BJ (cell line): ENCODE data around the gene DCAF12L2. TPM values are rescaled to one million over a fixed set of nuclear protein-coding genes. Genes with fewer than 3 reads are reported as not detected.

Experiments used
- CTCF ChIA-PET: fragments of 350-600 bp; formaldehyde crosslinking; extraction: SDS; loops from one replicate; lab custom pipeline; 2021; ENCODE audit warnings: antibody characterized with exemption, inconsistent platforms; lab: Yijun Ruan, JAX
- POLR2A ChIA-PET: fragments of 300-600 bp; sonication (Branson Sonifier 250); formaldehyde crosslinking; extraction: SDS; loops from one replicate; lab custom pipeline; 2021; ENCODE audit warnings: antibody characterized with exemption; lab: Charles Lee
- DNase-seq: peaks from one replicate; pipeline ENCODE4 v3.0.0-alpha.2; 2011; ENCODE audit warnings: low read depth
- H3K27me3 ChIP-seq: 2 replicates; pipeline ENCODE4 v1.6.0; 2011; ENCODE audit warnings: low read length; ENCODE audit not compliant: control insufficient read depth, insufficient read depth
- H3K36me3 ChIP-seq: 2 replicates; pipeline ENCODE4 v1.5.1; 2011; ENCODE audit warnings: low read length; ENCODE audit not compliant: control insufficient read depth, insufficient read depth
- H3K4me3 ChIP-seq: 2 replicates; pipeline ENCODE4 v1.5.1; 2011; ENCODE audit warnings: low read depth, mild to moderate bottlenecking, control low read depth, low read length
- polyA plus RNA-seq: library from polyadenylated mRNA; depleted of rRNA; stranded (reverse); fragments of >200 nt; gene quantifications from 2 replicates; pipeline ENCODE4 v1.2.3, GENCODE V29; 2011
- TF ChIP-seq, protein P1 (sequence below): IDR thresholded peaks from 2 replicates; pipeline ENCODE4 v1.5.1; 2011; ENCODE audit warnings: low read depth, mild to moderate bottlenecking, control low read depth, inconsistent platforms, low read length, moderate library complexity; ENCODE audit not compliant: insufficient read depth

Gene DCAF12L2
- polyA plus RNA-seq, 1 experiment: not detected

DNA sequence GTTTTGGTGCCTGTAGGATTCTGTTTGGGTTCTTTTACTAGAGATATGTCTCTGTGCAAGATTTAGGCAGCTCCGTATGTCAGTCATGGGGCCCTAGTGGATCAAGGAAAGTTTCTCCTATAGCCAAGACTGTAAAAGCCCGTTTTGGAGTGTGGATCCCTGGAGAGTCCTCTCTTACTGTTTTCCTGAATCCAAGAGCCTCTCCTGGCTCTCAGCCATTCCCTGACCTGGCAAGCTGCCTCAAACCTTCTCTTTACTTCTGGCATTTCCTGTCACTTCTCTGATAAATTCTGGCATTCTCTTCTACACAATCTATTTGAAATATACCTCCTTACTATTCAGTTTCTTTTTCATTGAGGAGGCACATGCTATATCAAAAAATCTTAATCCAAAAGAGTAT lies 41.4 kb downstream of the DCAF12L2 start:
- no peaks in the 10 kb centered on the region for H3K27me3 ChIP-seq
- TF ChIP-seq, protein P1, sequence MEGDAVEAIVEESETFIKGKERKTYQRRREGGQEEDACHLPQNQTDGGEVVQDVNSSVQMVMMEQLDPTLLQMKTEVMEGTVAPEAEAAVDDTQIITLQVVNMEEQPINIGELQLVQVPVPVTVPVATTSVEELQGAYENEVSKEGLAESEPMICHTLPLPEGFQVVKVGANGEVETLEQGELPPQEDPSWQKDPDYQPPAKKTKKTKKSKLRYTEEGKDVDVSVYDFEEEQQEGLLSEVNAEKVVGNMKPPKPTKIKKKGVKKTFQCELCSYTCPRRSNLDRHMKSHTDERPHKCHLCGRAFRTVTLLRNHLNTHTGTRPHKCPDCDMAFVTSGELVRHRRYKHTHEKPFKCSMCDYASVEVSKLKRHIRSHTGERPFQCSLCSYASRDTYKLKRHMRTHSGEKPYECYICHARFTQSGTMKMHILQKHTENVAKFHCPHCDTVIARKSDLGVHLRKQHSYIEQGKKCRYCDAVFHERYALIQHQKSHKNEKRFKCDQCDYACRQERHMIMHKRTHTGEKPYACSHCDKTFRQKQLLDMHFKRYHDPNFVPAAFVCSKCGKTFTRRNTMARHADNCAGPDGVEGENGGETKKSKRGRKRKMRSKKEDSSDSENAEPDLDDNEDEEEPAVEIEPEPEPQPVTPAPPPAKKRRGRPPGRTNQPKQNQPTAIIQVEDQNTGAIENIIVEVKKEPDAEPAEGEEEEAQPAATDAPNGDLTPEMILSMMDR: no peak
- no peaks in the 10 kb centered on the region for H3K36me3 ChIP-seq
- no peak overlapping the region for H3K4me3 ChIP-seq
- ChIA-PET POLR2A (no interaction called here), CTCF (no interaction called here)
- DNase-seq: no peak
